Stimulated activated CD4-positive, alpha-beta T cell treated with anti-CD3 and anti-CD28 coated beads, Interleukin-12 subunit alpha, Interleukin-12 subunit beta, amount 100 ng/mL, for 48 hours (primary cell): ENCODE measurements around the gene TP53.
A peak's percentile ranks its signal among the peaks of the same experiment; 100 is the strongest.

ENCODE experiments used
- DNase-seq, 3 donors: peaks; one replicate each; pipeline ENCODE4 v3.0.0-alpha.2; 2020; ENCODE audit warnings: low read depth in 2 of 3, low spot score in 1 of 3

The TP53 gene

GRCh38 chr17:7707446-7707845 is 20.2 kb upstream of the TP53 start:
- no peak for DNase-seq

GRCh38 chr17:7706631-7707354 is 19.5 kb upstream of the TP53 start:
- no peak for DNase-seq

- no peak for DNase-seq
Observed at GRCh38 chr17:7705269-7706255, 18.3 kb upstream of the TP53 start.

- DNase-seq = no peak
Observed at GRCh38 chr17:7704601-7705268, 17.4 kb upstream of the TP53 start, which contains the start of gene EFNB3. EFNB3 (plus strand) TSS chr17:7705202; CDS start chr17:7705599, 397 bp downstream.

GRCh38 chr17:7703584-7704479 is 16.5 kb upstream of the TP53 start:
- DNase-seq = no peak

- DNase-seq = no peak
Observed at GRCh38 chr17:7702776-7703175, 15.5 kb upstream of the TP53 start.

GRCh38 chr17:7701681-7702080 is 14.4 kb upstream of the TP53 start:
- DNase-seq = no peak

- no peak for DNase-seq
Observed at GRCh38 chr17:7700510-7700909, 13.2 kb upstream of the TP53 start.

- DNase-seq = no peak
Observed at GRCh38 chr17:7697828-7698588, 10.7 kb upstream of the TP53 start.

GRCh38 chr17:7695586-7695985 is 8.3 kb upstream of the TP53 start:
- DNase-seq = no peak

- DNase-seq = no peak
Observed at GRCh38 chr17:7688808-7689316, 1.6 kb upstream of the TP53 start.

GRCh38 chr17:7687908-7688807 is 868 bp upstream of the TP53 start, which contains the start of gene WRAP53:
WRAP53 (plus strand) TSS chr17:7688477; CDS start chr17:7688649, 172 bp downstream.
- DNase-seq = peak; percentile 92 to 98 (median 96)

GRCh38 chr17:7686222-7687071 is 843 bp downstream of the TP53 start:
- peak; percentile 58 to 74 (median 72) for DNase-seq

GRCh38 chr17:7685533-7686221 is 1.6 kb downstream of the TP53 start:
- DNase-seq = peak; percentile 81 to 88 (median 85)

GRCh38 chr17:7684851-7685532 is 2.3 kb downstream of the TP53 start:
- DNase-seq = no peak

GRCh38 chr17:7677388-7678067 is 9.8 kb downstream of the TP53 start:
- no peak for DNase-seq
